H9 (cell line): ENCODE data around the gene LDLRAD4. TPM values are rescaled to one million over a fixed set of nuclear protein-coding genes. Genes with fewer than 3 reads are reported as not detected.

Experiments
- DNase-seq: peaks from one replicate; pipeline ENCODE4 v3.0.0-alpha.2; 2017
- H2AFZ ChIP-seq: one replicate; pipeline ENCODE4 v1.6.1; 2013; ENCODE audit warnings: mild to moderate bottlenecking, low read length, control low read depth, moderate library complexity
- H2AK5ac ChIP-seq: 2 replicates; pipeline ENCODE4 v1.6.1; 2013; ENCODE audit warnings: low read length, control low read depth, mixed read lengths; ENCODE audit not compliant: insufficient read length
- H2BK120ac ChIP-seq: one replicate; pipeline ENCODE4 v1.6.1; 2013; ENCODE audit warnings: low read depth, mild to moderate bottlenecking, low read length, control low read depth, inconsistent platforms; ENCODE audit not compliant: poor library complexity, severe bottlenecking
- H2BK12ac ChIP-seq: 2 replicates; pipeline ENCODE4 v1.6.1; 2013; ENCODE audit warnings: low read length, control low read depth, mixed read lengths, low read depth; ENCODE audit not compliant: insufficient read length
- H2BK15ac ChIP-seq: 2 replicates; pipeline ENCODE4 v1.6.1; 2013; ENCODE audit warnings: low read depth, low read length, control low read depth
- H2BK20ac ChIP-seq: one replicate; pipeline ENCODE4 v1.6.1; 2013; ENCODE audit warnings: low read depth, mild to moderate bottlenecking, low read length, control low read depth, inconsistent platforms; ENCODE audit not compliant: poor library complexity, severe bottlenecking
- H2BK5ac ChIP-seq: 2 replicates; pipeline ENCODE4 v1.6.1; 2013; ENCODE audit warnings: low read length, control low read depth, mixed read lengths; ENCODE audit not compliant: insufficient read length
- H3K14ac ChIP-seq: 2 replicates; pipeline ENCODE4 v1.6.1; 2013; ENCODE audit warnings: low read length, control low read depth; ENCODE audit not compliant: insufficient read depth
- H3K18ac ChIP-seq: 2 replicates; pipeline ENCODE4 v1.6.1; 2013; ENCODE audit warnings: low read depth, mild to moderate bottlenecking, mixed read lengths, low read length, control low read depth; ENCODE audit not compliant: insufficient read length
- H3K23ac ChIP-seq: 2 replicates; pipeline ENCODE4 v1.6.1; 2013; ENCODE audit warnings: low read length, control low read depth, mixed read lengths, low read depth; ENCODE audit not compliant: insufficient read length
- H3K23me2 ChIP-seq: 2 replicates; pipeline ENCODE4 v1.6.1; 2013; ENCODE audit warnings: low read depth, mild to moderate bottlenecking, mixed read lengths, low read length, control low read depth; ENCODE audit not compliant: insufficient read length, poor library complexity, severe bottlenecking
- H3K27ac ChIP-seq: 2 replicates; pipeline ENCODE4 v1.5.1; 2013; ENCODE audit warnings: low read length, control low read depth, mixed read lengths, low read depth; ENCODE audit not compliant: insufficient read length
- H3K27me3 ChIP-seq: 2 replicates; pipeline ENCODE4 v1.6.1; 2013; ENCODE audit warnings: low read length, control low read depth, inconsistent platforms; ENCODE audit not compliant: insufficient read depth
- H3K4ac ChIP-seq: 2 replicates; pipeline ENCODE4 v1.6.1; 2013; ENCODE audit warnings: low read depth, mild to moderate bottlenecking, control low read depth, inconsistent platforms, low read length, moderate library complexity
- H3K4me1 ChIP-seq: 2 replicates; pipeline ENCODE4 v1.6.1; 2013; ENCODE audit warnings: low read length, control low read depth, inconsistent platforms; ENCODE audit not compliant: insufficient read depth
- H3K4me2 ChIP-seq: 2 replicates; pipeline ENCODE4 v1.6.1; 2013; ENCODE audit warnings: low read length, control low read depth, mixed read lengths; ENCODE audit not compliant: insufficient read length, insufficient read depth
- H3K56ac ChIP-seq: 2 replicates; pipeline ENCODE4 v1.6.1; 2013; ENCODE audit warnings: low read depth, mild to moderate bottlenecking, mixed read lengths, low read length, control low read depth; ENCODE audit not compliant: insufficient read length
- H3K79me1 ChIP-seq: 2 replicates; pipeline ENCODE4 v1.6.1; 2013; ENCODE audit warnings: low read depth, mild to moderate bottlenecking, moderate library complexity, low read length, control low read depth, inconsistent platforms; ENCODE audit not compliant: insufficient read depth, poor library complexity, severe bottlenecking
- H3K79me2 ChIP-seq: 2 replicates; pipeline ENCODE4 v1.6.1; 2013; ENCODE audit warnings: low read length, control low read depth, inconsistent platforms; ENCODE audit not compliant: insufficient read depth
- H3K9ac ChIP-seq: 2 replicates; pipeline ENCODE4 v1.6.1; 2013; ENCODE audit warnings: low read length, control low read depth, mixed read lengths; ENCODE audit not compliant: insufficient read length; ENCODE audit errors: extremely low read depth
- H3K9me3 ChIP-seq: one replicate; pipeline ENCODE4 v1.6.1; 2013; ENCODE audit warnings: low read depth, low read length, inconsistent platforms; ENCODE audit not compliant: control insufficient read depth
- H3T11ph ChIP-seq: one replicate; pipeline ENCODE4 v1.6.1; 2013; ENCODE audit warnings: mild to moderate bottlenecking, low read length, control low read depth, inconsistent platforms
- H4K20me1 ChIP-seq: one replicate; pipeline ENCODE4 v1.6.1; 2013; ENCODE audit not compliant: control insufficient read depth, insufficient read length, insufficient read depth
- H4K5ac ChIP-seq: 2 replicates; pipeline ENCODE4 v1.6.1; 2013; ENCODE audit warnings: low read depth, mild to moderate bottlenecking, mixed read lengths, low read length, control low read depth; ENCODE audit not compliant: insufficient read length
- H4K8ac ChIP-seq: replicated peaks from 2 replicates; pipeline ENCODE4 v1.6.1; 2013; ENCODE audit warnings: low read length, control low read depth, mixed read lengths, low read depth; ENCODE audit not compliant: insufficient read length
- H4K91ac ChIP-seq: 2 replicates; pipeline ENCODE4 v1.6.1; 2013; ENCODE audit warnings: low read depth, mild to moderate bottlenecking, moderate library complexity, mixed read lengths, low read length, control low read depth; ENCODE audit not compliant: insufficient read length
- H3K27ac Mint-ChIP-seq, 3 experiments: 2 replicates in 2 of 3; 3 replicates in 1 of 3; pipeline ENCODE4 v1.8.0; 2020 to 2021; ENCODE audit warnings: mixed read lengths in 3 of 3, mild to moderate bottlenecking in 1 of 3, moderate library complexity in 1 of 3
- H3K27me3 Mint-ChIP-seq: 2 replicates; pipeline ENCODE4 v1.8.0; 2021; ENCODE audit warnings: low read depth, mild to moderate bottlenecking, moderate library complexity, mixed read lengths
- H3K36me3 Mint-ChIP-seq, 3 experiments: 2 replicates in 2 of 3; 3 replicates in 1 of 3; pipeline ENCODE4 v1.8.0; 2020 to 2021; ENCODE audit warnings: low read depth in 3 of 3, mixed read lengths in 3 of 3; ENCODE audit not compliant: insufficient read depth in 1 of 3
- H3K4me1 Mint-ChIP-seq, 2 experiments: 2 replicates each; pipeline ENCODE4 v1.8.0; 2020; ENCODE audit warnings: mixed read lengths in 2 of 2
- H3K4me3 Mint-ChIP-seq, 2 experiments: 2 replicates in 1 of 2; 3 replicates in 1 of 2; pipeline ENCODE4 v1.8.0; 2020 to 2021; ENCODE audit warnings: mild to moderate bottlenecking in 2 of 2, mixed read lengths in 2 of 2, moderate library complexity in 1 of 2
- H3K9me3 Mint-ChIP-seq, 2 experiments: 2 replicates in 1 of 2; 3 replicates in 1 of 2; pipeline ENCODE4 v1.8.0; 2020; ENCODE audit warnings: mild to moderate bottlenecking in 2 of 2, mixed read lengths in 2 of 2, moderate library complexity in 1 of 2
- WGBS: extraction: QIAGEN DNeasy Blood & Tissue Kit; methylation state at CpG from one replicate; pipeline ENCODE4 v1.1.7; 2013; ENCODE audit warnings: missing lambda C conversion rate, low lambda C conversion rate, mixed read lengths; ENCODE audit not compliant: insufficient read length; ENCODE audit errors: extremely low coverage; 5-methylcytosine and 5-hydroxymethylcytosine counted together
- total RNA-seq: library from RNA; stranded (reverse); gene quantifications from 2 replicates; pipeline ENCODE4 v1.2.1, GENCODE V29; 2021
- TF ChIP-seq, protein P1 (sequence below): fragments of 200-600 bp; sonication (generic); conservative IDR thresholded peaks from 3 replicates; pipeline ENCODE4 v1.8.0; 2021; ENCODE audit warnings: antibody characterized with exemption, mild to moderate bottlenecking

The LDLRAD4 gene
- total RNA-seq, 1 experiment from 2014 or later: 3.9 TPM

DNA sequence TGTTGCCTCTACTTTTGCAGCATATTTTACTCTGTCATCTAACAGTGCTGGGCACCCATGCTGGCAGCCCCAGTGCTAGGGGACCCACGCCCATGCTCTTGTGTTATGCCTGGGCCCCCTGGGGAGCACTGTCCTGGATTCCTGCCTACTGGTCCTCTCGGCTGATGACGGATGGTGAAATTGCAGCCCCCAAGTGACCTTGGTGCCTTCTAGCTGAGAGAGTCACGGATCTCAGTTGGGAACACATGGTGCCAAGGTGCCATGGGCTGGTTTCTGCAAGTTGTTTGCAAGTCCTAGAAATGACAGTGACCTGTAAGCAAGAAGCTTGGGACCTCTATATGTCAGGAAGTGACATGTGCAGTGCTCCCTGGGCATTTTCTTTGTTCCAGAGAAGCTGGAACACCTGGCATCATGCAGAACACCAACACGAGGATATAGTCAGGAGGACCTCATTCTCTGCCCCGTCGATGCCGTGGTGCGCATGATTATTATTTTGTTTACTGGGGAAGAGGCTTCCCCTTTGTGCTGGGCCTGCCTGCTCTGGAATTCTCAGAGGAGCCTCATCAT lies 187.6 kb downstream of the LDLRAD4 start:
- no peak overlapping the region for H3K14ac ChIP-seq
- H3K27me3 ChIP-seq: no peaks in the 10 kb centered on the region
- H2BK20ac ChIP-seq: no peak overlapping the region
- no peaks in the 10 kb centered on the region for H3K79me2 ChIP-seq
- no peak overlapping the region for H2BK15ac ChIP-seq
- WGBS: no CpG with 5 or more reads among the region's 9 CpGs
- H3K56ac ChIP-seq: no peak overlapping the region
- no peak overlapping the region for H2AFZ ChIP-seq
- TF ChIP-seq, protein P1, sequence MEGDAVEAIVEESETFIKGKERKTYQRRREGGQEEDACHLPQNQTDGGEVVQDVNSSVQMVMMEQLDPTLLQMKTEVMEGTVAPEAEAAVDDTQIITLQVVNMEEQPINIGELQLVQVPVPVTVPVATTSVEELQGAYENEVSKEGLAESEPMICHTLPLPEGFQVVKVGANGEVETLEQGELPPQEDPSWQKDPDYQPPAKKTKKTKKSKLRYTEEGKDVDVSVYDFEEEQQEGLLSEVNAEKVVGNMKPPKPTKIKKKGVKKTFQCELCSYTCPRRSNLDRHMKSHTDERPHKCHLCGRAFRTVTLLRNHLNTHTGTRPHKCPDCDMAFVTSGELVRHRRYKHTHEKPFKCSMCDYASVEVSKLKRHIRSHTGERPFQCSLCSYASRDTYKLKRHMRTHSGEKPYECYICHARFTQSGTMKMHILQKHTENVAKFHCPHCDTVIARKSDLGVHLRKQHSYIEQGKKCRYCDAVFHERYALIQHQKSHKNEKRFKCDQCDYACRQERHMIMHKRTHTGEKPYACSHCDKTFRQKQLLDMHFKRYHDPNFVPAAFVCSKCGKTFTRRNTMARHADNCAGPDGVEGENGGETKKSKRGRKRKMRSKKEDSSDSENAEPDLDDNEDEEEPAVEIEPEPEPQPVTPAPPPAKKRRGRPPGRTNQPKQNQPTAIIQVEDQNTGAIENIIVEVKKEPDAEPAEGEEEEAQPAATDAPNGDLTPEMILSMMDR: no peak
- Mint-ChIP-seq H3K4me1 (peaks cover 2 to 4% of the 10 kb centered on the region in 2 experiments; a peak in 2 of 4 replicates), H3K36me3 (no peaks in the 10 kb centered on the region), H3K27ac (no peak overlapping the region), H3K27me3 (no peaks in the 10 kb centered on the region; the same call in 1 of the 2 replicates), H3K4me3 (no peak overlapping the region), H3K9me3 (no peaks in the 10 kb centered on the region)
- no peaks in the 10 kb centered on the region for H3K4me1 ChIP-seq
- H3K27ac ChIP-seq: no peak overlapping the region
- no peaks in the 10 kb centered on the region for H3K23me2 ChIP-seq
- no peak overlapping the region for H3K4ac ChIP-seq
- no peak overlapping the region for H2BK5ac ChIP-seq
- H4K20me1 ChIP-seq: no peaks in the 10 kb centered on the region
- no peak overlapping the region for H3K4me2 ChIP-seq
- H3K9me3 ChIP-seq: no peaks in the 10 kb centered on the region
- no peak overlapping the region for H4K8ac ChIP-seq
- H4K91ac ChIP-seq: no peak overlapping the region
- no peak overlapping the region for H3T11ph ChIP-seq
- H3K79me1 ChIP-seq: no peaks in the 10 kb centered on the region
- H2BK120ac ChIP-seq: no peak overlapping the region
- no peak for DNase-seq
- H3K23ac ChIP-seq: no peak overlapping the region
- no peak overlapping the region for H3K18ac ChIP-seq
- H4K5ac ChIP-seq: no peak overlapping the region
- H2BK12ac ChIP-seq: no peak overlapping the region
- no peak overlapping the region for H2AK5ac ChIP-seq
- no peak overlapping the region for H3K9ac ChIP-seq
